Stomach (tissue), 9 donors: ENCODE data around the gene PAK5. TPM values are rescaled to one million over a fixed set of nuclear protein-coding genes. Genes with fewer than 3 reads are reported as not detected.

Source experiments
- DNase-seq, 2 donors: peaks; one replicate each; pipeline versions ENCODE4 v3.0.0 to v3.0.0-alpha.2; 2013 to 2019
- H3K27ac ChIP-seq, 5 donors: fragments of 200-600 bp in 4 of 5; sonication (generic) in 4 of 5; one replicate each; pipeline ENCODE4 v1.5.1; 2013 to 2019; ENCODE audit warnings: mild to moderate bottlenecking in 1 of 5, moderate library complexity in 1 of 5
- H3K27me3 ChIP-seq, 3 donors: fragments of 200-600 bp; sonication (generic); one replicate each; pipeline ENCODE4 v1.5.1; 2017 to 2019; ENCODE audit warnings: mixed run types in 1 of 3
- H3K36me3 ChIP-seq, 4 donors: fragments of 200-600 bp; sonication (generic); 1 replicate in 3 of 4; 2 replicates in 1 of 4; pipeline ENCODE4 v1.5.1; 2016 to 2019
- H3K4me1 ChIP-seq, 4 donors: fragments of 200-600 bp; sonication (generic); one replicate each; pipeline ENCODE4 v1.5.1; 2016 to 2019
- H3K4me3 ChIP-seq, 4 donors: fragments of 200-600 bp; sonication (generic) in 3 of 4; one replicate each; pipeline ENCODE4 v1.5.1; 2016 to 2019; ENCODE audit warnings: mild to moderate bottlenecking in 1 of 4
- H3K9me3 ChIP-seq, 4 donors: fragments of 200-600 bp; sonication (generic); one replicate each; pipeline ENCODE4 v1.5.1; 2016 to 2019
- CTCF ChIP-seq, 7 experiments: fragments of 450-650 bp in 4 of 7; fragments of 200-600 bp in 3 of 7; sonication (generic) in 3 of 7; IDR thresholded peaks; one replicate each; pipeline ENCODE4 v1.5.1; 2016 to 2019; ENCODE audit warnings: antibody characterized with exemption in 7 of 7, control low read depth in 2 of 7, mild to moderate bottlenecking in 1 of 7
- EP300 ChIP-seq: sonication (generic); formaldehyde crosslinking; IDR thresholded peaks from one replicate; pipeline ENCODE4 v1.6.1; 2017; ENCODE audit warnings: antibody characterized with exemption
- POLR2A ChIP-seq, 4 donors: fragments of 450-650 bp; IDR thresholded peaks; one replicate each; pipeline ENCODE4 v1.6.1; 2016; ENCODE audit warnings: antibody characterized with exemption in 4 of 4, control low read depth in 2 of 4, mild to moderate bottlenecking in 1 of 4, moderate library complexity in 1 of 4
- POLR2AphosphoS5 ChIP-seq, 3 donors: sonication (generic); formaldehyde crosslinking; IDR thresholded peaks; one replicate each; pipeline ENCODE4 v1.6.1; 2016; ENCODE audit warnings: antibody characterized with exemption in 3 of 3
- WGBS, 5 donors: extraction: QIAGEN DNeasy Blood & Tissue Kit in 3 of 5; methylation state at CpG; one replicate each; pipeline versions ENCODE4 v1.1.5 to v1.1.7; 2013 to 2018; 5-methylcytosine and 5-hydroxymethylcytosine counted together
- intact Hi-C: fragments of 100-400 bp; cut with DNase I; formaldehyde crosslinking; loops from one replicate; pipeline ENCODE4 v1.15.1; 2023; ENCODE audit warnings: low total_unique reads
- polyA plus RNA-seq, 3 donors: library from polyadenylated mRNA; stranded (reverse); fragments of 200-250 nt; gene quantifications; one replicate each; pipeline ENCODE4 v1.2.3, GENCODE V29; 2013
- total RNA-seq, 5 donors: library from RNA; depleted of rRNA; stranded (reverse); fragments of >200 nt; gene quantifications; one replicate each; pipeline versions ENCODE4 v1.1.0 to v1.2.3, GENCODE V29; 2014 to 2016
- donor health status: healthy with polysubstance abuse.
- donor health status: Bipolar disorder and iron deficiency.
- donor health status: healthy.

PAK5 gene
- total and polyA plus RNA-seq, 8 donors, result under 0.01 to 0.92 (median 0.35) TPM; not detected in 3

DNA sequence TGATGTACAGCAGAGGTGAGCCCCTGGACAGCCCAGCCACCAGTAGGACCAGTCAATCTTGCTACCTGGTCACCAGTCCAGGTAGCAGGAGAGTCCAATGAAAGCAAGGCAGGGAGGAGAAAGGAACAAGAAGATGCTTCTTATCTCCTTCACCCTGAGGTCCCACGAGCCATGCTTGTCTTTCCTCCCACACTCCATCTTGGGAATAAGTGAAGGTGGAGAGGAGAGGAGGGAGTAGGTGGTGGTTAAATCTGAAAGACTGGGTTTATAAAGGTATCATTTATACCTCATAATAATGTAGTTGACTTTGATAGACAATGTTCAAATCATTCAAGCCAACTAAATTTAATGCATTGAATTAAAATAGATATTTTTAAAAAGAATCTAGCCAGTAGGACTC is 288.6 kb downstream of the PAK5 start:
- intact Hi-C loops, result no loop called here
- no peak for DNase-seq
- H3K27me3 ChIP-seq, result no peaks in the 10 kb centered on the region
- WGBS, 5 donors, result 78 to 95% (median 87%) methylated on average over 1 of the region's 1 CpG
- no peaks in the 10 kb centered on the region for H3K36me3 ChIP-seq
- H3K9me3 ChIP-seq, result peaks cover 0 to 6% (median 3%) of the 10 kb centered on the region in 4 donors
- no peak for TF ChIP-seq POLR2A (IDR thresholded peaks at IDR 0.05)
- TF ChIP-seq CTCF (IDR thresholded peaks at IDR 0.05), result no peak
- no peak for TF ChIP-seq POLR2AphosphoS5 (IDR thresholded peaks at IDR 0.05)
- no peak for TF ChIP-seq EP300
- no peaks in the 10 kb centered on the region for H3K4me1 ChIP-seq
- no peak overlapping the region for H3K4me3 ChIP-seq
- no peak overlapping the region for H3K27ac ChIP-seq

GRCh38 chr20:9543214-9543613 is 295.7 kb downstream of the PAK5 start:
- no peak overlapping the region for H3K27ac ChIP-seq

DNA sequence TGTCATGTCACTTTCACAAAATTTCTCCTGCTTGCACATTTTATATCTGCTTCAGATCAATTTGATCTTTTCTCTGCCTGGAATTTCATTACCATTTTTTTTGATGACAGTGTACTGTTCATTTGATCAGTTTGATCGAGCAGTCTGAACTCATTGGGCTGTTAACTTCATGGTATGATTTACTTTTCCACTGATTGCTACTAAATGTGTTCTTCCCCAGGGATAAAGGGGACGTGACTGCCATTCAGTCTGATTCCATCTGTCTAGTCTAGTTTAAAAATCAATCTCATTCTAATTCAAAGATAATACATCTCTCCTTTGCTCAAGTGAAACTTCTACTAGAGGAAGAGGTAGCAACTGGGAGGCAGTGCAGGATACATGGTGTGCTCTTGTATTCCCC is 303.4 kb downstream of the PAK5 start:
- no peaks in the 10 kb centered on the region for H3K4me1 ChIP-seq
- intact Hi-C loops, result no loop called here
- TF ChIP-seq POLR2A (IDR thresholded peaks at IDR 0.05), result no peak
- TF ChIP-seq CTCF (IDR thresholded peaks at IDR 0.05), result no peak
- no peak for TF ChIP-seq POLR2AphosphoS5 (IDR thresholded peaks at IDR 0.05)
- no peak for TF ChIP-seq EP300

More at GRCh38 chr20:9543214-9543613, 295.7 kb downstream of the PAK5 start:
- Histone ChIP-seq H3K27me3 (no peaks in the 10 kb centered on the region), H3K9me3 (no peaks in the 10 kb centered on the region), H3K4me3 (no peak overlapping the region), H3K4me1 (no peaks in the 10 kb centered on the region), H3K36me3 (no peaks in the 10 kb centered on the region)
- no peak for DNase-seq
- TF ChIP-seq EP300 (no peak), CTCF (IDR thresholded peaks at IDR 0.05) (no peak), POLR2AphosphoS5 (IDR thresholded peaks at IDR 0.05) (no peak), POLR2A (IDR thresholded peaks at IDR 0.05) (no peak)
- intact Hi-C loops, result no loop called here
- WGBS, 5 donors, result 58 to 75% (median 74%) methylated on average over 4 of the region's 4 CpGs

DNA sequence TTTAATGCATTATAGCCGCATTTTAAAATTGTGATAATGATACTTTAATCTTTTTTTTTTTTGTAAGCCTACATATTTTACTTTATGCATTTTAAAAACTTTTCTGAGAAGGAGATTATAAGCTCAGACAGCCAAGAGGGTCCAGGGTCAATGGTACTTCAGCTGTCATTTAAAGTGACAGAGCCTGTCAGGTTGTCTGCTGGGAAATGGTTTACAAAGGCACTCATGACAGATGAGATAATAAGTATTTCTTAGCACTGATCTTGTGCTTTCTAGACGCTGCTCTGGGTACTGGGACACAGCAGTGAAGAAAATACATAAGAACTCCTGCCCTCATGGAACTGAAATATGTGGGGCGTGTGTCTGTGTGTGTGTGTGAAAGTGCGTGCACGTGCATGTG is 304.9 kb downstream of the PAK5 start:
- Histone ChIP-seq H3K4me3 (no peak overlapping the region), H3K36me3 (no peaks in the 10 kb centered on the region), H3K27ac (no peak overlapping the region), H3K9me3 (no peaks in the 10 kb centered on the region), H3K27me3 (no peaks in the 10 kb centered on the region), H3K4me1 (no peaks in the 10 kb centered on the region)
- TF ChIP-seq POLR2AphosphoS5 (IDR thresholded peaks at IDR 0.05) (no peak), POLR2A (IDR thresholded peaks at IDR 0.05) (no peak), CTCF (IDR thresholded peaks at IDR 0.05) (no peak), EP300 (no peak)
- intact Hi-C loops, result no loop called here
- 85 to 92% (median 86%) methylated on average over 5 of the region's 5 CpGs for WGBS, 5 donors
- DNase-seq, result no peak

More for the DNA sequence above, 303.4 kb downstream of the PAK5 start:
- 77 to 88% (median 87%) methylated on average over 2 of the region's 2 CpGs for WGBS, 5 donors
- Histone ChIP-seq H3K27me3 (no peaks in the 10 kb centered on the region), H3K36me3 (no peaks in the 10 kb centered on the region), H3K9me3 (no peaks in the 10 kb centered on the region), H3K27ac (no peak overlapping the region), H3K4me3 (no peak overlapping the region)
- DNase-seq, result no peak
